HL-60 (cell line): ENCODE measurements around the gene WARS2.

Experiments
- DNase-seq, 2 experiments: peaks; one replicate each; pipeline ENCODE4 v3.0.0-alpha.2; 2010 to 2020; ENCODE audit warnings: low read depth in 1 of 2, low spot score in 1 of 2
- H3K27ac ChIP-seq: fragments of 250-450 bp; sonication (Bioruptor Pico); replicated peaks from 2 replicates; pipeline ENCODE4 v1.5.1; 2020; ENCODE audit warnings: mild to moderate bottlenecking, moderate library complexity
- H3K27me3 ChIP-seq: fragments of 250-450 bp; sonication (Bioruptor Pico); 2 replicates; pipeline ENCODE4 v1.5.1; 2021; ENCODE audit warnings: mild to moderate bottlenecking, moderate library complexity; ENCODE audit not compliant: insufficient read depth, poor library complexity, severe bottlenecking
- H3K4me3 ChIP-seq: replicated peaks from 2 replicates; pipeline ENCODE4 v1.5.1; 2011; ENCODE audit warnings: mild to moderate bottlenecking, control low read depth, low read length; ENCODE audit not compliant: insufficient read depth
- GABPA ChIP-seq: IDR thresholded peaks from 2 replicates; pipeline ENCODE4 v1.6.1; 2012; ENCODE audit warnings: low read depth
- POLR2AphosphoS5 ChIP-seq: IDR thresholded peaks from 2 replicates; pipeline ENCODE4 v1.6.1; 2012; ENCODE audit warnings: low read depth
- SPI1 ChIP-seq: IDR thresholded peaks from 2 replicates; pipeline ENCODE4 v1.6.1; 2012; ENCODE audit warnings: low read depth, mild to moderate bottlenecking, borderline replicate concordance
- TF ChIP-seq, protein P1 (sequence below): IDR thresholded peaks from 2 replicates; pipeline ENCODE4 v1.6.1; 2012; ENCODE audit warnings: low read depth; ENCODE audit not compliant: insufficient replicate concordance
- TF ChIP-seq, protein P2 (sequence below): IDR thresholded peaks from one replicate; pipeline ENCODE4 v1.5.1; 2011; ENCODE audit warnings: low read length, control low read depth, inconsistent platforms; ENCODE audit not compliant: insufficient read depth

Gene WARS2

DNA sequence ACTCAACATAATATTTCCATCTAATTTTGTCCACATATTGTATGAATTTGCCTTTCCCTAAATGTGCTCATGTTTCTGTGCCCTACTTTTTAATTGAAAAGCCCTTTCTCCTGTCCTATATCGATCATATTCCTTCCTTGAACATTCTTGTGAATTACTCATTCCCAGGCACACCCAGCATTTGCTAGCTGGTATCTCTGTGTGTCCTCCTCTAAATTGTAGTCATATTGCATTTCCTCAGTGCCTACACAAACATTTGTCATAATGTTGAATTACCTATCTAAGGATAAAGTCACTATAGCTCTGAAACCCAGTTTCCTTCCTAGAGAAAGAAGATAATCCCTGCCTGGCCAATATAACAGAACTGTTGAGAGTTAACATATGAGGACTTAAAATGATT lies 112.7 kb downstream of the WARS2 start:
- Histone ChIP-seq H3K27ac (no peak overlapping the region), H3K4me3 (no peak overlapping the region), H3K27me3 (no peaks in the 10 kb centered on the region)
- TF ChIP-seq, protein P1, sequence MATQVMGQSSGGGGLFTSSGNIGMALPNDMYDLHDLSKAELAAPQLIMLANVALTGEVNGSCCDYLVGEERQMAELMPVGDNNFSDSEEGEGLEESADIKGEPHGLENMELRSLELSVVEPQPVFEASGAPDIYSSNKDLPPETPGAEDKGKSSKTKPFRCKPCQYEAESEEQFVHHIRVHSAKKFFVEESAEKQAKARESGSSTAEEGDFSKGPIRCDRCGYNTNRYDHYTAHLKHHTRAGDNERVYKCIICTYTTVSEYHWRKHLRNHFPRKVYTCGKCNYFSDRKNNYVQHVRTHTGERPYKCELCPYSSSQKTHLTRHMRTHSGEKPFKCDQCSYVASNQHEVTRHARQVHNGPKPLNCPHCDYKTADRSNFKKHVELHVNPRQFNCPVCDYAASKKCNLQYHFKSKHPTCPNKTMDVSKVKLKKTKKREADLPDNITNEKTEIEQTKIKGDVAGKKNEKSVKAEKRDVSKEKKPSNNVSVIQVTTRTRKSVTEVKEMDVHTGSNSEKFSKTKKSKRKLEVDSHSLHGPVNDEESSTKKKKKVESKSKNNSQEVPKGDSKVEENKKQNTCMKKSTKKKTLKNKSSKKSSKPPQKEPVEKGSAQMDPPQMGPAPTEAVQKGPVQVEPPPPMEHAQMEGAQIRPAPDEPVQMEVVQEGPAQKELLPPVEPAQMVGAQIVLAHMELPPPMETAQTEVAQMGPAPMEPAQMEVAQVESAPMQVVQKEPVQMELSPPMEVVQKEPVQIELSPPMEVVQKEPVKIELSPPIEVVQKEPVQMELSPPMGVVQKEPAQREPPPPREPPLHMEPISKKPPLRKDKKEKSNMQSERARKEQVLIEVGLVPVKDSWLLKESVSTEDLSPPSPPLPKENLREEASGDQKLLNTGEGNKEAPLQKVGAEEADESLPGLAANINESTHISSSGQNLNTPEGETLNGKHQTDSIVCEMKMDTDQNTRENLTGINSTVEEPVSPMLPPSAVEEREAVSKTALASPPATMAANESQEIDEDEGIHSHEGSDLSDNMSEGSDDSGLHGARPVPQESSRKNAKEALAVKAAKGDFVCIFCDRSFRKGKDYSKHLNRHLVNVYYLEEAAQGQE: no peak
- TF ChIP-seq SPI1 (no peak), POLR2AphosphoS5 (no peak)
- DNase-seq: no peak

DNA sequence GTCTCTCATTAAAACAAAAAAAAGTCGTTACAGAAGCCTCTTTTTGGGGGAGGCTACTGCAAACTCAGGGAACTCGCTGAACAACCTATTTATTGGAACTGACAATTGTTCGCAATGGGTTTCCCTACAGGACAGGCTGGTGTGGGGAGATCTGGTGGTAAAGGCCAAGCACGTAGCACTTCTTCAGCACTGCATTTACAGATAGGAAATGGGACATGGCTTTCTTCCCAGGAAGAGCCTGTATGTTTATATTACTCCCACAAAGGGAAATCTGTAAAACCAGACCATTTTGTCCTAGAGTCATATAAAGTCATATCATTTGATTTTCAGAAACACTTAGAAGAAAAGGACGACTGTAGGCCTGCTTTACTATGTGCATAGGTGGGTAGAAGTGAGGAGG lies 113.5 kb downstream of the WARS2 start:
- no peak for DNase-seq
- no peak overlapping the region for H3K27ac ChIP-seq
- TF ChIP-seq POLR2AphosphoS5: no peak
- H3K4me3 ChIP-seq: no peak overlapping the region
- no peaks in the 10 kb centered on the region for H3K27me3 ChIP-seq

DNA sequence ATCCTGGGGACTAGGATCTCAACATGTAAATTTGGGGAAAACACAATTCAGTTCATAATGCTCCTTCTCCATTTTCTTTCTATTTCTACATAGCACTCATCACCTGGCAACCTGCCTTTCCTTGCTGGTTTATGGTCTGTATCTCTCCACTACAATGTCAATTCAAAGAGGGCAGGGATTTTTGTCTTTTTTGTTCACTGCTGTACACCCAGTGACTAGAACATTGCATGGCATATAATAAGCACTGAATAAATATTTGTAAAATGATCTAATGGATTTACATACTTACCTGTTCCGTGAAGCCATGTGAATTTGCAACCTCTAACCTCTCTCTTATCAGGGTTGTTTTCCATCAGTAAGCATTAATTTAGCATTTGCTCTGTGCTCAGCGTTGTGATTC lies 124.9 kb downstream of the WARS2 start:
- TF ChIP-seq POLR2AphosphoS5 (no peak), SPI1 (no peak), GABPA (no peak)
- TF ChIP-seq, protein P1: no peak
- DNase-seq: no peak
- H3K4me3 ChIP-seq: no peak overlapping the region
- no peak overlapping the region for H3K27ac ChIP-seq
- H3K27me3 ChIP-seq: peaks cover 3% of the 10 kb centered on the region

DNA sequence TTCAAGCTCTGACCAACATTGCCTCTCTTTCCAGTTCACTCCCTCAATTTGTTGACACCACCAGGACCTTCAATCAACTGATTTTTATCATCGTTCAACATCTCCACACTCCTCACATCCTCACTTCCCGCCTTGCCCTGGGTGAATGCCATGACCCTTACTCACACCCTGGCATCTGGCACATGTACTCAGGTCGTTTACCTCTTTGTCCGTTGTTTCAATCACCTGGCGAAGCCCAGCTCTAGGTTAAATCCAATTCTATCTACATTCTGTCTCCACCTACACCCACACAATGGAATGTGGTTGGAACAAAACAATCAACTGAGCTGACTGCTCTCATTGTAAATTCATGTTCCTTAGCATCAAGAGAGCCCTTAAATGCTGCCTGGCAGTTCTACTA lies 128.1 kb downstream of the WARS2 start:
- Histone ChIP-seq H3K4me3 (no peak overlapping the region), H3K27me3 (peaks cover 31% of the 10 kb centered on the region), H3K27ac (no peak overlapping the region)
- TF ChIP-seq, protein P1: no peak
- TF ChIP-seq SPI1 (no peak), GABPA (no peak), POLR2AphosphoS5 (no peak)
- TF ChIP-seq, protein P2, sequence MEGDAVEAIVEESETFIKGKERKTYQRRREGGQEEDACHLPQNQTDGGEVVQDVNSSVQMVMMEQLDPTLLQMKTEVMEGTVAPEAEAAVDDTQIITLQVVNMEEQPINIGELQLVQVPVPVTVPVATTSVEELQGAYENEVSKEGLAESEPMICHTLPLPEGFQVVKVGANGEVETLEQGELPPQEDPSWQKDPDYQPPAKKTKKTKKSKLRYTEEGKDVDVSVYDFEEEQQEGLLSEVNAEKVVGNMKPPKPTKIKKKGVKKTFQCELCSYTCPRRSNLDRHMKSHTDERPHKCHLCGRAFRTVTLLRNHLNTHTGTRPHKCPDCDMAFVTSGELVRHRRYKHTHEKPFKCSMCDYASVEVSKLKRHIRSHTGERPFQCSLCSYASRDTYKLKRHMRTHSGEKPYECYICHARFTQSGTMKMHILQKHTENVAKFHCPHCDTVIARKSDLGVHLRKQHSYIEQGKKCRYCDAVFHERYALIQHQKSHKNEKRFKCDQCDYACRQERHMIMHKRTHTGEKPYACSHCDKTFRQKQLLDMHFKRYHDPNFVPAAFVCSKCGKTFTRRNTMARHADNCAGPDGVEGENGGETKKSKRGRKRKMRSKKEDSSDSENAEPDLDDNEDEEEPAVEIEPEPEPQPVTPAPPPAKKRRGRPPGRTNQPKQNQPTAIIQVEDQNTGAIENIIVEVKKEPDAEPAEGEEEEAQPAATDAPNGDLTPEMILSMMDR: no peak
- no peak for DNase-seq

DNA sequence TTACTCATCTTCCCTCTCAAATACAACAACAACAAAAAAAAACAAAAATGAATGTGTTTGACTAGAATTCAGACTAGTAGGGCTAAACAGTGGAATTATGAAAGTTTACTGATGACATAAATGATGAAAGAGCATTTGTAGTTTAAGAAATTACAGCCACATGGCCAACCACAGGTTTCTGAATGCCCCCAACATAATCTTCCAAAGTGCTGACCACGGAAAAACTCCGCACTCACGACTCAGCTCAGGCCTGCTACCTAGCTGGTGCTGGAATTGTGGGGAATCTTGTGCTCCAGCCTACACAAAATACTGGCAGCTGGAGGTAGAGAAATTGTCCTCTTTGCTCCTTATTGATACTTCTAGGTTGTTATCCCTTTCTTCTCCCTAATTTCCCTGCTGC lies 128.7 kb downstream of the WARS2 start:
- TF ChIP-seq, protein P2: no peak
- TF ChIP-seq SPI1 (no peak), POLR2AphosphoS5 (no peak), GABPA (no peak)
- TF ChIP-seq, protein P1: no peak
- Histone ChIP-seq H3K4me3 (no peak overlapping the region), H3K27ac (no peak overlapping the region), H3K27me3 (peaks cover 38% of the 10 kb centered on the region)
- DNase-seq: no peak
